Natural killer cell treated with Interleukin-12 subunit alpha and Interleukin-12 subunit beta and Interleukin-15 and Interleukin-18, amount 100 ng/mL, for 72 hours (primary cell): Measurements from ENCODE around the gene ADAMTS16. TPM values are rescaled to one million over a fixed set of nuclear protein-coding genes. Genes with fewer than 3 reads are reported as not detected.
A peak's percentile ranks its signal among the peaks of the same experiment; 100 is the strongest.

Experiments
- ATAC-seq, 2 donors: fragments of 150-1000 bp; cut with Tn5 transposase in 1 of 2; sonication (Bioruptor Pico), chemical (Tn5 transposase) in 1 of 2; 2 replicates each; pipeline ENCODE4 v1.10.0; 2021
- DNase-seq: peaks from one replicate; pipeline ENCODE4 v3.0.0; 2022; ENCODE audit warnings: low spot score
- H3K27ac Mint-ChIP-seq, 2 donors: 1 replicate in 1 of 2; 2 replicates in 1 of 2; pipeline ENCODE4 v1.8.0; 2022; ENCODE audit warnings: mixed read lengths in 2 of 2, mild to moderate bottlenecking in 1 of 2, moderate library complexity in 1 of 2
- H3K27me3 Mint-ChIP-seq, 2 donors: 1 replicate in 1 of 2; 2 replicates in 1 of 2; pipeline ENCODE4 v1.8.0; 2022; ENCODE audit warnings: mixed read lengths in 2 of 2
- H3K36me3 Mint-ChIP-seq: one replicate; pipeline ENCODE4 v1.8.0; 2022; ENCODE audit warnings: mixed read lengths
- H3K4me1 Mint-ChIP-seq, 2 donors: 1 replicate in 1 of 2; 2 replicates in 1 of 2; pipeline ENCODE4 v1.8.0; 2022; ENCODE audit warnings: low read depth in 2 of 2, mixed read lengths in 2 of 2, mild to moderate bottlenecking in 1 of 2
- H3K4me3 Mint-ChIP-seq: one replicate; pipeline ENCODE4 v1.8.0; 2022; ENCODE audit warnings: mixed read lengths
- H3K9me3 Mint-ChIP-seq: 2 replicates; pipeline ENCODE4 v1.8.0; 2022; ENCODE audit warnings: mixed read lengths
- total RNA-seq, 2 donors: library from RNA; stranded (reverse); gene quantifications; one replicate each; pipeline ENCODE4 v1.2.3, GENCODE V29; 2022

ADAMTS16 gene
- total RNA-seq, 2 donors from 2014 or later: not detected

- DNase-seq: no peak
- Mint-ChIP-seq H3K4me3 (no peak overlapping the region), H3K27ac (no peak overlapping the region), H3K36me3 (no peaks in the 10 kb centered on the region), H3K4me1 (no peaks in the 10 kb centered on the region), H3K9me3 (no peaks in the 10 kb centered on the region), H3K27me3 (no peaks in the 10 kb centered on the region)
- ATAC-seq: no peak
Observed at GRCh38 chr5:5207828-5208227, 67.7 kb downstream of the ADAMTS16 start.

- H3K4me3 Mint-ChIP-seq: no peak overlapping the region
- no peak for DNase-seq
- H3K4me1 Mint-ChIP-seq: no peaks in the 10 kb centered on the region
- no peak overlapping the region for H3K27ac Mint-ChIP-seq
- H3K36me3 Mint-ChIP-seq: no peaks in the 10 kb centered on the region
- no peaks in the 10 kb centered on the region for H3K27me3 Mint-ChIP-seq
- no peaks in the 10 kb centered on the region for H3K9me3 Mint-ChIP-seq
- ATAC-seq: no peak
Observed at GRCh38 chr5:5209089-5209488, 69.0 kb downstream of the ADAMTS16 start.

- Mint-ChIP-seq H3K4me1 (no peaks in the 10 kb centered on the region), H3K9me3 (no peaks in the 10 kb centered on the region), H3K27me3 (no peaks in the 10 kb centered on the region), H3K4me3 (no peak overlapping the region), H3K36me3 (no peaks in the 10 kb centered on the region), H3K27ac (no peak overlapping the region)
- DNase-seq: no peak
- ATAC-seq: no peak
Observed at GRCh38 chr5:5209510-5210286, 69.6 kb downstream of the ADAMTS16 start.

GRCh38 chr5:5217371-5217770 is 77.2 kb downstream of the ADAMTS16 start:
- no peaks in the 10 kb centered on the region for H3K36me3 Mint-ChIP-seq
- H3K4me3 Mint-ChIP-seq: no peak overlapping the region
- DNase-seq (no peak), ATAC-seq (no peak)
- peaks cover 4% of the 10 kb centered on the region for H3K9me3 Mint-ChIP-seq
- H3K4me1 Mint-ChIP-seq: no peaks in the 10 kb centered on the region
- H3K27ac Mint-ChIP-seq: no peak overlapping the region
- no peaks in the 10 kb centered on the region for H3K27me3 Mint-ChIP-seq

GRCh38 chr5:5218396-5218795 is 78.3 kb downstream of the ADAMTS16 start:
- Mint-ChIP-seq H3K4me3 (no peak overlapping the region), H3K27ac (no peak overlapping the region), H3K9me3 (peaks cover 4% of the 10 kb centered on the region), H3K4me1 (no peaks in the 10 kb centered on the region), H3K27me3 (no peaks in the 10 kb centered on the region), H3K36me3 (no peaks in the 10 kb centered on the region)
- no peak for DNase-seq
- peak in 1 of 2 donors; percentile 36 for ATAC-seq

GRCh38 chr5:5219541-5219940 is 79.4 kb downstream of the ADAMTS16 start:
- no peak for DNase-seq
- H3K4me1 Mint-ChIP-seq: no peaks in the 10 kb centered on the region
- H3K4me3 Mint-ChIP-seq: no peak overlapping the region
- ATAC-seq: no peak
- no peak overlapping the region for H3K27ac Mint-ChIP-seq
- H3K36me3 Mint-ChIP-seq: no peaks in the 10 kb centered on the region
- H3K9me3 Mint-ChIP-seq: peaks cover 4% of the 10 kb centered on the region
- H3K27me3 Mint-ChIP-seq: no peaks in the 10 kb centered on the region

- Mint-ChIP-seq H3K4me1 (no peaks in the 10 kb centered on the region), H3K27ac (no peak overlapping the region), H3K9me3 (peaks cover 9% of the 10 kb centered on the region), H3K27me3 (no peaks in the 10 kb centered on the region), H3K36me3 (no peaks in the 10 kb centered on the region), H3K4me3 (no peak overlapping the region)
- ATAC-seq (peak in 1 of 2 donors; percentile 13), DNase-seq (no peak)
Observed at GRCh38 chr5:5220901-5221631, 80.9 kb downstream of the ADAMTS16 start.

- Mint-ChIP-seq H3K9me3 (peaks cover 9% of the 10 kb centered on the region), H3K4me3 (no peak overlapping the region), H3K27ac (no peak overlapping the region), H3K4me1 (no peaks in the 10 kb centered on the region), H3K36me3 (no peaks in the 10 kb centered on the region), H3K27me3 (no peaks in the 10 kb centered on the region)
- ATAC-seq (no peak), DNase-seq (no peak)
Observed at GRCh38 chr5:5221724-5222123, 81.6 kb downstream of the ADAMTS16 start.

GRCh38 chr5:5231576-5231975 is 91.4 kb downstream of the ADAMTS16 start:
- no peaks in the 10 kb centered on the region for H3K36me3 Mint-ChIP-seq

GRCh38 chr5:5234912-5235311 is 94.8 kb downstream of the ADAMTS16 start:
- H3K27ac Mint-ChIP-seq: no peak overlapping the region
- ATAC-seq: no peak
- no peak for DNase-seq
- no peaks in the 10 kb centered on the region for H3K36me3 Mint-ChIP-seq
- no peak overlapping the region for H3K4me3 Mint-ChIP-seq
- H3K27me3 Mint-ChIP-seq: peaks cover 0 to 7% of the 10 kb centered on the region in 2 donors
- peaks cover 9% of the 10 kb centered on the region for H3K9me3 Mint-ChIP-seq
- H3K4me1 Mint-ChIP-seq: no peaks in the 10 kb centered on the region

More at GRCh38 chr5:5231576-5231975, 91.4 kb downstream of the ADAMTS16 start:
- DNase-seq (no peak), ATAC-seq (no peak)
- H3K27ac Mint-ChIP-seq: no peak overlapping the region
- peaks cover 6% of the 10 kb centered on the region for H3K9me3 Mint-ChIP-seq
- no peak overlapping the region for H3K4me3 Mint-ChIP-seq
- H3K27me3 Mint-ChIP-seq: no peaks in the 10 kb centered on the region
- H3K4me1 Mint-ChIP-seq: no peaks in the 10 kb centered on the region

GRCh38 chr5:5235685-5236084 is 95.6 kb downstream of the ADAMTS16 start:
- DNase-seq (no peak), ATAC-seq (no peak)
- H3K27me3 Mint-ChIP-seq: peaks cover 0 to 7% of the 10 kb centered on the region in 2 donors
- no peaks in the 10 kb centered on the region for H3K4me1 Mint-ChIP-seq
- H3K36me3 Mint-ChIP-seq: no peaks in the 10 kb centered on the region
- H3K9me3 Mint-ChIP-seq: peaks cover 9% of the 10 kb centered on the region
- H3K27ac Mint-ChIP-seq: no peak overlapping the region
- H3K4me3 Mint-ChIP-seq: no peak overlapping the region

- no peak overlapping the region for H3K27ac Mint-ChIP-seq
- no peak overlapping the region for H3K4me3 Mint-ChIP-seq
- peaks cover 6% of the 10 kb centered on the region for H3K9me3 Mint-ChIP-seq
- ATAC-seq: no peak
- no peak for DNase-seq
- peaks cover 0 to 7% of the 10 kb centered on the region in 2 donors for H3K27me3 Mint-ChIP-seq
- H3K36me3 Mint-ChIP-seq: no peaks in the 10 kb centered on the region
- H3K4me1 Mint-ChIP-seq: no peaks in the 10 kb centered on the region
Observed at GRCh38 chr5:5239191-5239590, 99.1 kb downstream of the ADAMTS16 start.

- Mint-ChIP-seq H3K36me3 (no peaks in the 10 kb centered on the region), H3K4me3 (no peak overlapping the region), H3K9me3 (peaks cover 9% of the 10 kb centered on the region), H3K4me1 (no peaks in the 10 kb centered on the region), H3K27ac (no peak overlapping the region), H3K27me3 (peaks cover 0 to 7% of the 10 kb centered on the region in 2 donors)
- DNase-seq: no peak
- ATAC-seq: no peak
Observed at GRCh38 chr5:5240234-5240633, 100.1 kb downstream of the ADAMTS16 start.

- Mint-ChIP-seq H3K36me3 (no peaks in the 10 kb centered on the region), H3K4me1 (no peaks in the 10 kb centered on the region), H3K27me3 (peaks cover 0 to 4% of the 10 kb centered on the region in 2 donors), H3K4me3 (no peak overlapping the region), H3K27ac (no peak overlapping the region), H3K9me3 (peaks cover 5% of the 10 kb centered on the region)
- ATAC-seq (peak in 1 of 2 donors; percentile 17), DNase-seq (no peak)
Observed at GRCh38 chr5:5242056-5242455, 101.9 kb downstream of the ADAMTS16 start.
